NCI-H1105 (cell line): ENCODE data around the gene FSCN2.
A peak's percentile ranks its signal among the peaks of the same experiment; 100 is the strongest.

Experiments
- DNase-seq: peaks from one replicate; lab custom pipeline; 2025; lab: John Stamatoyannopoulos, UW

The FSCN2 gene, protein sequence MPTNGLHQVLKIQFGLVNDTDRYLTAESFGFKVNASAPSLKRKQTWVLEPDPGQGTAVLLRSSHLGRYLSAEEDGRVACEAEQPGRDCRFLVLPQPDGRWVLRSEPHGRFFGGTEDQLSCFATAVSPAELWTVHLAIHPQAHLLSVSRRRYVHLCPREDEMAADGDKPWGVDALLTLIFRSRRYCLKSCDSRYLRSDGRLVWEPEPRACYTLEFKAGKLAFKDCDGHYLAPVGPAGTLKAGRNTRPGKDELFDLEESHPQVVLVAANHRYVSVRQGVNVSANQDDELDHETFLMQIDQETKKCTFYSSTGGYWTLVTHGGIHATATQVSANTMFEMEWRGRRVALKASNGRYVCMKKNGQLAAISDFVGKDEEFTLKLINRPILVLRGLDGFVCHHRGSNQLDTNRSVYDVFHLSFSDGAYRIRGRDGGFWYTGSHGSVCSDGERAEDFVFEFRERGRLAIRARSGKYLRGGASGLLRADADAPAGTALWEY

DNA sequence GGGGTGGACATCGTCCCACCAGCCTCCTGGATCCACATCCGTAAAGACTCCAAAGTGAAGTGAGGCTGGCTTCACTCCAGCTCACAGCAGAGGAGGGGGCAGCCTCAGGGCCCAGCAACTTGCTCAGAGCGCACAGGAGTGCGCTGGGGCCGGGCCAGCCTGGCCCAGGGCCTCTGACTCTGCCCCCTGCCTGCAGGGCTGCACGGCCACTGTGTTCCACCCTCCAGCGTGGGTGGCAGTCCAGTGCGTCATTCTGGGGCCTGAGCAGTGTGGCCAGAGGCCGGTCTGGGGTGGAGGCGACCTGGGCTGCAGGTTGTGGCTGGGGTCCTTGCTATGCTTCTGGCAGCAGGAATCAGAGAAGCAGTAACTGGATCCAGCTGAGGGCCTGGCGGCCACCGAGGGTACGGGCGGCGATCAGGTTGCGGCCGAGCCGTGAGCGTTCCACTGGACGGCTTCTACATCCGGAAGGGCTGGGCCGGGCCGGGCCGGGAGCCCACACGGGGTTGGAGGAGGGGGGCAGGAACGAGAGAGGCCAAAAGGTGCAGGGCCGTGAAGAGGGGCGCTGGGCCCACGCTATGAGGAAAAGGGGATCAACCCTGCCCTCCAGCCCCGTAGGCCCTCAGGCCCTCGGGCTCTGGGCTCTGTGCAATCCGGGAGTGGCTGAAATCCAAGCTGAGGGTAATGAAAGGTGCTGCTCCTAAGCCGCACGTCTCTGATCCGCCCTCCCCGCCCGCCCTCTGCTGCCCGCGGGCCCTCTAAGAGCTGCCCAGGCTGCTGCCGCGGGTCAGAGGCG is at the start of gene FSCN2:
TSS of gene FSCN2 (plus strand) at position 787 of the 793 bp plus-strand sequence. CDS start 155 bp downstream, outside the sequence.
- no peak for DNase-seq

DNA sequence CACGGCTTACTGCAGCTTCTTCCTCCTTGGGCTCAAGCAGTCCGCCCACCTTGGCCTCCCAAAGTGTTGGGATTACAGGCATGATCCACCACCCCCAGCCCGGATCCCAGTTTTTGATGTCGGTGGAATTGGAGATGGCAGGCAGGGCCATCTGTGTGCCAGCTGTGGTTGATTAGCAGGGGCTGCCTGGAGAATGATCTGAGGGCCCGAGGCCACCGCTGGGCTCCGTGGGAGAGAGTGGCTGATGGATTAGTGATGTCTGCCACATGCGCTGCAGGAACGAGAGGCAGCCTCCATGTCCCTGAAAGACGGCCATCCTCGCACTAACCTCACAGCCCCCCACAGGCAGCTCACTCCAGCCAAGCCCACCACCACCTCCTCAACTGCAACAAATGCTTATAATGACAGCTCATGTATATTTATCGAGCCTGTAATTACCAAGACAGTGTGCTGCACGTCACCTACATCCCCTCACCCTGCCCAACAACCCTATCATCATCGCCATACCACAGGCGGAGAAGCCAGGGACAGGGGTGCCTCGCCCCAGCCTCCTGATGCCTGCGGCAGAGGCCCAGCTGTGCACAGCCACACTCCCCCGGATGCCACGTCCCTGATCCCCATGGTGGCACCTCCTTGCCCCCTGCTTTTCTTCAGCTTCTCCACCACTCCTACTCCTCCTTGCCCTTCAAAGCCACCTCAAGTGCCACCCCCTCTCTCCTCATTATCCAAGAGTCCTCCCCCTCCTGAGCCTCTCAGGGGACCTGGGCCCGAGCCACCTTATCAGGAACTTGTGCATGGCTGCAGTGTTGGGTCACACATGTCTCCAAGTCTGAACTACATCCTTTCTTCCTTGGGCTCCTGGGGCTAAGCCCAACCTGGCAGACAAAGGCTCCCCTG is 48.8 kb upstream of the FSCN2 start:
- DNase-seq, result no peak

DNA sequence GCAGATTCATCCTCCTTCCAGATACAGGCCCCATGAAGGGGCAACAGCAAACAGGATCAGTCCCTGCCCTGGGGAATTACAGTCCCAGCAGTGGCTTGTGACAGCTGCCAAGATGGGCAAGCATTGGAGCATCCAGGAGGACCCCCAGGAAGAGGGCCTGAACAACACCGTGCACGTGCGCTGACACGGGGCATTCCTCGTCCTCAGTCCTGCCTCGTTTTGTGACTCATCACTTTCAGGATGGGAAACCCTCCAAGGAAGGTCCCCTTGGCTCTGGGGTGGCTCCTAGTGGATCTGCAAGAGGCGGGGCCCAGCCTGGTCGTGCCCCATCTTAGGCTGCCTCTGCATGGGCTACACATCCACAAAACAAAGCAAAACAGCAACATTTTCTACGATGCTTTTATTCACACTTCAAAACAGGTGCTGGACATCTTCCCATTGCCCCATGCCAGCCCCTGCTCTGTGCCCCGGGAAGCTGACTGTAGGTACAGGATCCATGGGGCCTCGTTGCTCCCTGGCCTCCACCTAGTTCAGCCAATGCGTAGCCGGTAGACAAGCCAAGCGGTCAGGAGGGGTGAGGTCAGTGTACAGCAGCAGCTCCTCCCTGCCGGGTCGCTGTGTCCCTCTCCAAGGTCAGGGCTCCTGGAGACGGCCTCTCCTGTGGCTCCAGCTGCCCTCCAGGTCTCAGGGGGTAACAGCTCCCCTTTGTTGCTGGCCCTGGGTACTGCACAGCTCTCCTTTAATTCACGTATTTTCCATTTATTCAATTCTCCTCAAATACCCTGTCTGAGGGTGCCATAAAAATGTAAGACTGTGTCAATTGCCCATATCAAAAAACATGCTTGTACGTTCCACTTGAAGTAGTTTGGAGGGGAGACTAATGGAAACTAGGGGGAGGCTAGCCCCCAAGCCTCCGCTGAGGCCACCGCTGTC is 47.8 kb upstream of the FSCN2 start:
- no peak for DNase-seq

DNA sequence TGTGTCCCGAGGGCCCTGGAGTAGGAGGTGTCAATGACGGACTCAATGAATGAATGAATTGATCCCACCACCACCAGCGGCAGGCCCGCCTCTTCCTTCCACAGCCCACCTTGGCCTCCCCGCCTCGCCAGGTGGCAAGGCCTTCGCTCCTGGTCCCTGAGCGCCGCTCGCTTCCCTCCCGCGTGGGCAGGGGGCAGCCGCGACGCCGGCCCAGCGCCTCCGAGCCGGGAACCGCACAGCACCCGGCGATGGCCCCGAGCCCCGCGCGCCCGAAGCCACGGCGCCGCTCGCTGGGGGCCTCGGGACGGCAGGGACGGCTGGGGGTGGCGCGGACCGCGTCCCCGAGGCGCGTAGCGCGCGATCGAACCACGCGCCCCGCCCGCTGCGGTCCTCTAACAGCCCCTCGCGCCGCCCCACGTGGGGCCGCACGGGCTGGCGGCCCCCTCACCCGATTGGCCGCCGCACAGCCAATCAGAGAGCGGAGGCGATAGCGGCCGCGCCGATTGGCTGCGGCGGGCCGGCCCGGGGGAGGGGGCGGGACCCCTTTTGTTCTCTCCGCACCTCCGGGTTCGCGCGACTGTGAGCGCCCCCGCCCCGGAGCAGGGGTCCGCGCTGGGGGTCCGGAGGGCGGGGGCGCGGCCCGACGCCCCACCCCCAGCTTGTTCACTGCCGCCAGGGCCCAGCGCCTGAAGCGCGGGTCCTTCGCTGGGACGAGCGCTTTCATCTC is 46.9 kb upstream of the FSCN2 start:
- peak; percentile 76 for DNase-seq

DNA sequence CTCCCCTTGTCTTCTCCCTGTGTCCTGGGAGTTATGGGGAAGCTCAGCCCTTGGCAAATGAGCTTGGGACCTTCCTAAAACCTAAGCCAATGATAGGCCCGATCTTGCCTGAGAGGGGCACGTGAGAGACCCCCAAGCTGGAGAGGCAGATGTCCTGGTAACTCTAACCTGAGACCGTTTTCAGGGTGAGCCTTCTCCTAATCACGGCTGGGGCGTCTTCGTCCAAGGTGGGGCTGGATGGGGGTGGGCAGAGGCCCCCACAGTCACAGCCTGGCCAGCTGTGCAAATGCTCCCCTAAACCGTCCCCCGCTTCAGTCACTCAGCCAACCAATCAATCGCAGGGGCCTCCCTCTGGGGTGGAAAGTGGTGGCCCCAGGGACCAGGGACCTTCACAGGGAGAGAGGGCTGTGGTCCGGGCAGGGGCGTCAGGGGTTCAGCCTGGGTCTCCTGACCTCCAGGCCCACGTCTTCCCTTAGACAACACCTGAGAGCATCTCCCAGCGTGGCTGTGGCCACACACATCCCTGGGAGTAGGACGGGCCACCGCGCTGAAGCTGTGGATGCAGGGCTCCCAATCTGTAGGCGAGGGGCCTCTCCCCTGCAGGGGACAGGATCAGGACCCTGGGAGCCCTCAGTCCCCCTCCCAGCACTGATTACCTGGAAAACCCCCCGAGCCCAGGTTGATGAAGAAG is 46.2 kb upstream of the FSCN2 start:
- no peak for DNase-seq

DNA sequence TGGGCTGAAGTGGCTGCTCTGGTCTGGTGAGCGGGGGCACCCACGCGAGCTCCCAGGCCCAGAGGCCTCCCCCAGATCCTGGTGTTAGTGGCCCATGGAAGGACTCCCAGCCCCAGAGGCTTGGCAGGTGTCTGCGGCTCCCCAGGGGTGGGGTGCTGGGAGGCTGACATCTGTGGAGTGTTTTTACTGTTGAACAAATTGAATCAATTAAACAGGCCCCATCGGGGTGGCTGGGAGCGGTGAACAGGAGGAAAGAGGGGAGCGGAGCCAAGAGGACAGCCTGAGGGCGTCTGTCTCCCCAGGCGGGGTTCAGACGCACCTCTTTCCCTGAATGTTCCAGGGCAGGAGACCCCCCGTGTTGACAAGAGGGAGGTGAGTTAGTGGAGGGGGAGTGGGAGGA is 45.5 kb upstream of the FSCN2 start:
- no peak for DNase-seq

DNA sequence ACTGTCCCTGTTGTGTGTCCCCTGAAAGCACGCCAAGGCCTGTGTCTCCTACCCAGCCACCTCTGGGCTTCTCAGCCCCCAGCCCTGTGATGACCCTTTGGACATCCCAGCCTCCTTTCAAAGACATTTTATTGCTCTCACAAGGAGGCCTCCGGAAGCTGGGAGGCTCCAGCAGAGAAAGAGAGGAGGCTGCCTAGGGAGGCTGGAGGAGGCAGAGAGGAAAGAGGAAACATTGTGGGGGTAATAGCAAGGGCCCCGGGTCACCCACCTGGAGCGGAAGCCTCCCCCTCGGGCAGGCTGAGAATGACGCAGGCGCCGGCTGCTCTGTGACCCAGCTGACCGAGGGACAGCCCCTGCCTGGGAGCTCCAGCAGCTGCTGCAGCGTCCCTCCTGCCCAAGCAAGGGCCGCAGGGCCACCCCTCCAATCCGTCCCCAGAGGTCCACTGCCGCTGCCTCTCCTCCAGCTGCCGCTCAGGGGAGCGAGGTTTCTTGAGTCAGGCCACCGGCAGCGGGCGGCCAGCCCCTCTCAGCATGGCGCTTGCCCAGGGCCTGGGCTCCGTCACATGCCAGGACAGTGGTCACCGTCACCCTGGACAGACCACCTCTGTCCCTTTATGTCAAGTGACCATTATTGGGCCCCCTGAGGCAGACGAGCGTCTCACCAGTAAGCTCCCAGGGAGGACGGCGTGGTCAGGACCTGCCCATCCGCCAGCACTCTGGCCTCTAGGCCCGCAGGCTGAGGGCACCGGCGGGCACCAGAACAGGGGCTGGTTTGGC is 44.9 kb upstream of the FSCN2 start:
- no peak for DNase-seq

DNA sequence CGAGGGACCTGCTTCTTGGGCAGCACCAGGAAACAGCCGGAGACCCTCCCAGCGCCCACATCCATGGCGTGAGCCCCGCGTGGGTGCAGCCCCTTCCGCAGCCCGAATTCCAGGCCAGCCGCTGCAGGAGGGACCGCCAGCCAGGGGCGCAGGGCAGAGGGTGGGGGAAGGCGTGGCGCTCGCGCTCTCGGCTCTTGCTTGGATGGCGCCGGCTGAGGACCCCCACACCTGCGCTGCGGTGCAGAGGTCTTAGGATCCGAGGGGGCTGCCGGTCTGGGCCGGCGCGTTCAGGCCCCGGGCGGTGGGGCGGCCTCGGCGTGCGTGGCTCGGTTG is 44.3 kb upstream of the FSCN2 start:
- no peak for DNase-seq

DNA sequence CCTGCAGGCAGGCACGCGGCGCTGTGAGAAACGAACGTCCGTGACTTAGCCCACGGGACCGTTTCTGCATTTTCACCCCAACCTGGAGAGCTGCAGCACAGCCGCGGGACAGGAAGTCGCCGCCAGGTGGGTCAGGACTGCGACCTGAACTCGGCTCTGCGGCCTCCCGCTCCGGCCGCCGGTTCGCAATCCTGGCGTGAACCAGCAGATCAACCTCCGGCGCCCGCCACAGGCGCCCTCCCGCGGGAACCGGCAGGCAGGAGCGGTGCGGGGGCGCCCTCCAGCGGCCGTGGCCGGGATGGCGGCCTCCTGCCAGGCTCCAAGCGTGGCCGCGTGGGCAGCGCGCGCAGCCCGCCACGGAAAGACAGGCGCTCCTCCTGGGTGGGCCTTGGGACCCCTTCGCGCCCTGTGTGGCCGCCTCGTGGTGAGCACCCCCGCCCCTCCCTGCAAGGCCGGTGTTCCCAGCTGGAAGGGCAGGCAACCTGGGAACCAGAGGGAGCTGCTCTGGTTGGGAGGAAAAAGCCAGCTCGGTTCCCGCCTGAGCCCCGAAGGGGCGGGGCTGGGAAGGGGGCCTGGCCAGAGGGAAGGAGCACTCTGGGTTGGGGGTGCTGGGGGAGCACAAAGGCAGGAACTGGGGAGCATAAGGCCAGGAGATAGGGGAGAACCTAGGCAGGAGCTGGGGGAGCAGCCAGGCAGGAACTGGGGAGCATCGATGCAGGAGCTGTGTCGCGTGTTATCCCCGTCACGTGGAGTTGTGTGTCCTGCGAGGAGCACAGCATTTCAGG is 43.8 kb upstream of the FSCN2 start:
- DNase-seq, result peak; percentile 65

DNA sequence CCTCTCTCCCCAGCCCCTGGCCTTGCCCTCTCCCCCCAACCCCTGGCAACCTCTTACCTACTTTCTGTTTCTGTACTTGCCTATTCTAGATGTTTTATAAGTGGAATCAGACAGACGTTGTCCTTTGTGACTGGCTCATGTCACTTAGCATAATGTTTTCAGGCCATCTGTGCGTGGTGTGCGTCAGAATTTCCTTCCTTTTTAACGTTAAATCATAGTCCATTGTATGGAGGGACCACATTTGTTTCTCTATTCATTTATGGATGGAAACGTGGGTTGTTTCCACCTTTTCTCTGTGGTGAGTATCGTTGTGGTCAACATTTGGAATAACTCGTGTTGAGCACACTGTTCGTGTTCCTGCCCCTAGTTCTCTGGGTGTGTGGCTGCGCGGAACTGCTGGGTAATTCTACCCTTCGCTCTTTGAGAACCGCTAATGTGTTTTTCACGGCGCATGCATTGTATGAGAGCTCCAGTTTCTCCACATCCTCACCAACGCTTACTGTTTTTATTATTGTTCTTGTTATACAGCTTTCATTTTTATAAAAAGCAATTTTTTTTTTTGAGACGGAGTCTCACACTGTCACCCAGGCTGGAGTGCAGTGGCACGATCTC is 41.9 kb upstream of the FSCN2 start:
- no peak for DNase-seq

DNA sequence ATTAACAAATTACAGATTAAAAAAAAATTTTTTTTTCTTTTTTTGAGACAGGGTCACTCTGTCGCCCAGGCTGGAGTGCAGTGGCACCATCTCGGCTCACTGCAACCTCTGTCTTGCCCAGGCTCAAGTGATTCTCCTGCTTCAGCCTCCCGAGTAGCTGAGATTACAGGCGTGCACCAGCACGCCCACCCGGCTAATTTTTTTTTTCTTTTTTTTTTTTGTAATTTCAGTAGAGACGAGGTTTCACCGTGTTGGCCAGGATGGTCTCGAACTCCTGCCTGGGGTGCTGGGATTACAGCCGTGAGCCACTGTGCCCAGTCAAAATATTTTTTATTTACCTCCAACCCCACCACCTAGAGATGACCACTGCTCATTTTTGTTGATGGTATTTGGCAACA is 41.1 kb upstream of the FSCN2 start:
- DNase-seq, result no peak

DNA sequence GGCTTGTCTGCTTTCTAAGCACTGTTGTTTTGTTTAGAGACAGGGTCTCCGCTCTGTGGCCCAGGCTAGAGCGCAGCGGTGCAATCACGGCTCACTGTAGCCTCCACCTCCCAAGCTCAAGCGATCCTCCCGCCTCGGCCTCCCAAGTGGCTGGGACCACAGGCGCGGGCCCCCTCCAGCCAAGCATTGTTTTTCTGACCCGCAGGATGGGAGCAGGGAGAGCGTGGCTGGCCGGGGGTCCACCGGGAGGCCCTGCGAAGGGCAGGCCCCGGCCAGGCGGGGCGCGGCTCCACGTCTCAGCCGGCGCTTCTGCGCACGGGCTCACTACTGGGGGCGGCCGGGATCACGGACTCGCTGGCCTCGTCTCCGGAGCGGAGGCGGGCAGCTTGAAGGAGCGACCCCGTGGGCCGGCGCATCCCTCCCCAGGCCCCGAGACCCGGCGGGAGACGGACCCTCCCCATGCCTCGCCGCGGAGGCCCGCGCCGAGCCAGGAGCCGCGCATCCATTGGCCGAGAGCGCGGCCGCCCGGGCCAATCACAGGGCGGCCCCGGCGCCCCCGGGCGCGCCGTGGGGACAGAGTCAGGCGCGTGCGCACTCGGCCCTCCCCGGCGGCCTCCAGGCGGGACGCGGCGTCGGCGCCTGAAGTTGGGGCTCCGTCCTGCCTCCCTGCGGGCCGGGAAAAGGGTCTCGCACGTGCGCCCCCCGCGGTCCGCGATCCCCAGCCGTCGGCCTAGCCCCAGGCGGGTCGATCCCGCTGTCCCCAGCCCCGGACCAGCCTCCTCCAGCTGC is 40.5 kb upstream of the FSCN2 start:
- DNase-seq, result peak; percentile 68

DNA sequence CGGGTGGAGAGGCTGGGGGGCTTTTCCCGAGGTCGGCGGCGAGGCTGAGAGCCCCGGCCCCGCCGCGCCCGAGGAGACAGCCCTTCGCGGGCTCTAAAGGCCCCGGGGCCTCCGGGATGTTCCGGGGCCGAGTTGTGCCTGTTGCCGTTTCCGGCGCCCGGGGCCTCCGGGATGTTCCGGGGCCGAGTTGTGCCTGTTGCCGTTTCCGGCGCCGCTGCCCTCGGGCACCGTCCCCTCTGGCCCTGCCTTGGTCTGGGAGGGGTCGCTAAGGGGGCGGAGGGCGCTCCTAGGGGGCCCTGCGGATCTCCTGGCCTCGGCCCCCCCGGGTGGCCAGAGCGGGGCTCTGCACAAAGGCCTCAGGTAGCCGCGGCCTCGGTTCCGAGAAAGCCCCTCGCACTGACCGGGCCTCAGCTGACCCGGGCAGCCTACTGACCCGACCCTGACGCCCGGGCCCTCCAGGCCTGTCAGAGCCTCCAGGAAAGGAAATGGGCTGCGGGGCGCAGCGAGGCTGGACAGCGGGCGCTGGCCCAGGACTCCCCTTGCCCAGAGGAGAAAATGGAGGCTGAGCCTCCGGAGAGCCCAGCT is 39.8 kb upstream of the FSCN2 start:
- DNase-seq, result no peak

DNA sequence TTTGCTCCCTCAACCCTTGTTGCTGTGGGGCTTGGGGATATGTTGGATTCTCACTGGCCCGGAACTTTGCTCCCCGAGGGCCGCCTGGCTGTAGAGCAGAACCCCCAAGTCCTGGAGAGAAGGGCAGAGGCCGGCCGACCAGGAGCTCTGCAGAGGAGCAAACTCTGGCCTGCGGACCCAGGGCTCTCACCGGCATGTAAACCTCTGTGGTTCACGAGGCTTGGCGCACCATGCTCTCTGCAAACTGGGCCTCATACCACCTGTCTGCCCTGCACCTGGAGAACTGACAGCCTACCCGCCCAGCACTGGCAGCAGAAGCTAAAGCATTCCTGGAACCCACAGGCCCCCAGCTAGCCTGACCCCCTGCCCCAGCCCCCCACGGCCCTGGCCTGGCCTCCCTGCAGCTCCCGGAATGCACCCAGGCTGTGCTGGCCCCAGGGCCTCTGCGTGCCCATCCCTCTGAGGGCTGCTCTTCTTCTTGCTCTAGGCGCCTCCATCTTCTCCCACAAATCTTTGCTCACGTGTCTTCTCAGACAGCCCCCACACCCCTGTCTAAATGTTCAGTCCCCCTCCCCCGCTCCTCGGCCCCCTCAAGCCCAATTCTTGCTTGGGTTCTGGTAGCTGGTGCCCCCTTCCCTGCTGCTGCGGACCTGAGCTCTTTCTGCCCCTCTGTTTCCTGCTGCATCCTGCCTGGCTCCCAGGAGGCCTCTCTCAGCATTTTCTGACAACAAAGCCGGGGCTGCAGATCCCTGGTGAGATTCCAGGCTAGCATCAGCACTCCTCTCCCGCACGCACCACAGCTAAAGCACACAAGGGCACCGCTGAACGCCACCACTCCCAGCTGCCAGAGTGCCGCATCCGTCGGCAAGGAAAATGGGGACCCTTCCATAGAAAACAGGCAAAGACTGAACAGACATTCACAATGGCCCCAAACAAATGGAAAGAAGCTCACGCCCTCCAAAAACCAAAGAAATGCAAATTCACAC is 38.9 kb upstream of the FSCN2 start:
- DNase-seq, result no peak
